ENCODE measurements around the gene KDR. TPM values are rescaled to one million over a fixed set of nuclear protein-coding genes. Genes with fewer than 3 reads are reported as not detected.
A peak's percentile ranks its signal among the peaks of the same experiment; 100 is the strongest.

The KDR gene
- total RNA-seq, 4 donors from 2014 or later, result 39.5 to 104 (median 61.7) TPM

GRCh38 chr4:55080174-55080865 lies 45.1 kb downstream of the KDR start:
- Histone ChIP-seq H3K27ac (replicated peaks in 1 of 4) (peak overlapping the region in 1 of 4 donors; percentile 69), H3K9me3 (no peaks in the 10 kb centered on the region), H3K36me3 (peaks cover 0 to 62% (median 20%) of the 10 kb centered on the region in 4 donors), H3K4me1 (peaks cover 0 to 14% (median 8%) of the 10 kb centered on the region in 4 donors), H3K4me3 (no peak overlapping the region), H3K27me3 (no peaks in the 10 kb centered on the region)
- 80% methylated on average over 9 of the region's 9 CpGs for WGBS
- intact Hi-C loops (cut with DNase I), result no loop called here
- peak; percentile 60 for DNase-seq (ENCODE audit: extremely low spot score)
- no peak for TF ChIP-seq POLR2A (IDR thresholded peaks at IDR 0.05; ENCODE audit: low read depth)
- no peak for TF ChIP-seq EP300 (IDR thresholded peaks at IDR 0.05)
- no peak for TF ChIP-seq CTCF (IDR thresholded peaks at IDR 0.05)
- no peak for TF ChIP-seq POLR2AphosphoS5 (IDR thresholded peaks at IDR 0.05)

- intact Hi-C loops (cut with DNase I), result no loop called here
- peaks cover 0 to 14% (median 8%) of the 10 kb centered on the region in 4 donors for H3K4me1 ChIP-seq
- H3K27me3 ChIP-seq, result no peaks in the 10 kb centered on the region
- TF ChIP-seq EP300 (IDR thresholded peaks at IDR 0.05) (no peak), POLR2AphosphoS5 (IDR thresholded peaks at IDR 0.05) (no peak), POLR2A (IDR thresholded peaks at IDR 0.05; ENCODE audit: low read depth) (no peak), CTCF (IDR thresholded peaks at IDR 0.05) (no peak)
- H3K36me3 ChIP-seq, result peaks cover 0 to 56% (median 16%) of the 10 kb centered on the region in 4 donors
- WGBS, result 74% methylated on average over 14 of the region's 14 CpGs
- peak overlapping the region; percentile 5 to 69 (median 58) for H3K27ac ChIP-seq (replicated peaks in 1 of 4)
- no peaks in the 10 kb centered on the region for H3K9me3 ChIP-seq
- H3K4me3 ChIP-seq, result no peak overlapping the region
- DNase-seq (ENCODE audit: extremely low spot score), result peak; percentile 75
Measured at GRCh38 chr4:55079451-55080173, 45.8 kb downstream of the KDR start.

- 54% methylated on average over 8 of the region's 8 CpGs for WGBS
- intact Hi-C loops (cut with DNase I), result no loop called here
- Histone ChIP-seq H3K36me3 (peaks cover 0 to 50% (median 13%) of the 10 kb centered on the region in 4 donors), H3K27ac (replicated peaks in 1 of 4) (peak overlapping the region; percentile 5 to 69 (median 58)), H3K4me1 (peaks cover 0 to 14% (median 8%) of the 10 kb centered on the region in 4 donors), H3K27me3 (no peaks in the 10 kb centered on the region), H3K9me3 (no peaks in the 10 kb centered on the region), H3K4me3 (no peak overlapping the region)
- TF ChIP-seq POLR2A (IDR thresholded peaks at IDR 0.05; ENCODE audit: low read depth) (no peak), POLR2AphosphoS5 (IDR thresholded peaks at IDR 0.05) (peak; percentile 48 to 54), CTCF (IDR thresholded peaks at IDR 0.05) (no peak)
- peak; percentile 92 for DNase-seq (ENCODE audit: extremely low spot score)
Measured at GRCh38 chr4:55078987-55079386, 46.4 kb downstream of the KDR start.

- no peaks in the 10 kb centered on the region for H3K27me3 ChIP-seq
- H3K4me3 ChIP-seq, result no peak overlapping the region
- intact Hi-C loops (cut with DNase I), result no loop called here
- peak; percentile 50 for DNase-seq (ENCODE audit: extremely low spot score)
- H3K36me3 ChIP-seq, result peaks cover 0 to 36% (median 8%) of the 10 kb centered on the region in 4 donors
- TF ChIP-seq POLR2A (IDR thresholded peaks at IDR 0.05; ENCODE audit: low read depth) (no peak), POLR2AphosphoS5 (IDR thresholded peaks at IDR 0.05) (no peak), EP300 (IDR thresholded peaks at IDR 0.05) (no peak), CTCF (IDR thresholded peaks at IDR 0.05) (no peak)
- peaks cover 0 to 14% (median 8%) of the 10 kb centered on the region in 4 donors for H3K4me1 ChIP-seq
- no peak overlapping the region for H3K27ac ChIP-seq (replicated peaks in 1 of 4)
- no peaks in the 10 kb centered on the region for H3K9me3 ChIP-seq
- 68% methylated on average over 2 of the region's 2 CpGs for WGBS
Measured at GRCh38 chr4:55077577-55077976, 47.8 kb downstream of the KDR start.

Data from esophagus muscularis mucosa (tissue), 4 donors.